Right cardiac atrium (tissue), 5 donors: ENCODE data around the gene OSBPL3. TPM values are rescaled to one million over a fixed set of nuclear protein-coding genes. Genes with fewer than 3 reads are reported as not detected.

ENCODE experiments used
- ATAC-seq, 2 donors: fragments of 200-7000 bp; cut with Tn5 transposase; one replicate each; pipeline versions ENCODE4 v1.8.0 to v1.9.1; 2020; ENCODE audit warnings: moderate library complexity in 2 of 2, mild to moderate bottlenecking in 1 of 2
- DNase-seq, 3 donors: peaks; one replicate each; pipeline ENCODE4 v3.0.0-alpha.2; 2020
- H3K27ac ChIP-seq: one replicate; pipeline ENCODE4 v1.5.1; 2013; ENCODE audit warnings: mild to moderate bottlenecking, low read length, control low read depth, moderate library complexity
- H3K27me3 ChIP-seq: one replicate; pipeline ENCODE4 v1.6.1; 2013; ENCODE audit not compliant: control insufficient read depth, insufficient read depth
- H3K4me1 ChIP-seq: one replicate; pipeline ENCODE4 v1.6.1; 2013; ENCODE audit warnings: low read length; ENCODE audit not compliant: control insufficient read depth, insufficient read depth
- H3K4me3 ChIP-seq: one replicate; pipeline ENCODE4 v1.5.1; 2013; ENCODE audit warnings: low read length, control low read depth
- H3K9me3 ChIP-seq: one replicate; pipeline ENCODE4 v1.6.1; 2013; ENCODE audit warnings: low read length; ENCODE audit not compliant: control insufficient read depth
- whole genome bisulfite sequencing: extraction: QIAGEN DNeasy Blood & Tissue Kit; methylation state at CpG from one replicate; pipeline ENCODE4 v1.1.7; 2013; 5-methylcytosine and 5-hydroxymethylcytosine counted together
- intact Hi-C, 4 donors: fragments of 100-400 bp; cut with DNase I; formaldehyde crosslinking; loops; one replicate each; pipeline versions ENCODE4 v1.11.0 to v1.14.0; 2022 to 2023
- polyA plus RNA-seq: library from polyadenylated mRNA; stranded (reverse); fragments of 200-250 nt; gene quantifications from one replicate; pipeline ENCODE4 v1.2.3, GENCODE V29; 2013
- total RNA-seq, 4 donors: library from RNA; stranded (reverse); fragmentation: NEBNext Ultra II Directional; extraction: Animal tissue kit (Norgen Biotek cat#: 25700); gene quantifications; one replicate each; pipeline ENCODE4 v1.2.1, GENCODE V29; 2021
- donor health status: healthy with polysubstance abuse.
- donor health status: DM: no; HTN: yes; CAD: no.
- donor health status: DM: no; HTN: no; CAD: no.
- donor health status: DM: no; HTN: yes; CAD: no; lungs with severe emphysema.
- donor health status: DM: yes; HTN: yes; CAD: no.

OSBPL3 gene
- total and polyA plus RNA-seq, 5 donors: 3.2 to 12.9 (median 9.7) TPM

GRCh38 chr7:24899161-24899560 is 80.8 kb downstream of the OSBPL3 start:
- intact Hi-C loops: loop anchor here in 1 of 4 donors (10.0 kb wide), 1 partner anchor 166 kb away; no protein-coding TSS in a partner anchor
- Histone ChIP-seq H3K4me1 (no peaks in the 10 kb centered on the region), H3K4me3 (no peak overlapping the region), H3K9me3 (no peaks in the 10 kb centered on the region), H3K27me3 (no peaks in the 10 kb centered on the region), H3K27ac (no peak overlapping the region)
- WGBS: 95% methylated on average over 1 of the region's 1 CpG
- no peak for DNase-seq
- ATAC-seq: no peak

- Histone ChIP-seq H3K4me1 (no peaks in the 10 kb centered on the region), H3K4me3 (no peak overlapping the region), H3K27ac (no peak overlapping the region), H3K27me3 (no peaks in the 10 kb centered on the region), H3K9me3 (no peaks in the 10 kb centered on the region)
- DNase-seq (no peak), ATAC-seq (no peak)
- intact Hi-C loops: loop anchor here in 1 of 4 donors (10.0 kb wide), 1 partner anchor 166 kb away; no protein-coding TSS in a partner anchor
- 91% methylated on average over 4 of the region's 4 CpGs for WGBS
These were observed 81.3 kb downstream of the OSBPL3 start for GRCh38 chr7:24898691-24899090.

- Histone ChIP-seq H3K9me3 (no peaks in the 10 kb centered on the region), H3K4me1 (no peaks in the 10 kb centered on the region), H3K27me3 (no peaks in the 10 kb centered on the region), H3K4me3 (no peak overlapping the region), H3K27ac (no peak overlapping the region)
- DNase-seq: no peak
- WGBS: 63% methylated on average over 4 of the region's 4 CpGs
- ATAC-seq: no peak
- intact Hi-C loops: loop anchor here in 1 of 4 donors (10.0 kb wide), 1 partner anchor 169 kb away; no protein-coding TSS in a partner anchor
These were observed 83.9 kb downstream of the OSBPL3 start for GRCh38 chr7:24896031-24896501.

GRCh38 chr7:24894429-24895221 is 85.4 kb downstream of the OSBPL3 start:
- Histone ChIP-seq H3K4me1 (no peaks in the 10 kb centered on the region), H3K4me3 (no peak overlapping the region), H3K27me3 (no peaks in the 10 kb centered on the region), H3K9me3 (no peaks in the 10 kb centered on the region), H3K27ac (no peak overlapping the region)
- WGBS: 64% methylated on average over 7 of the region's 7 CpGs
- intact Hi-C loops: loop anchor here in 1 of 4 donors (10.0 kb wide), 1 partner anchor 170 kb away; no protein-coding TSS in a partner anchor
- peak; percentile 55 to 73 for ATAC-seq
- peak in 1 of 3 donors; percentile 50 for DNase-seq

- intact Hi-C loops: loop anchor here in 1 of 4 donors (10.0 kb wide), 1 partner anchor 173 kb away; no protein-coding TSS in a partner anchor
These were observed 88.7 kb downstream of the OSBPL3 start for GRCh38 chr7:24891311-24891735.

GRCh38 chr7:24889611-24890010 is 90.4 kb downstream of the OSBPL3 start:
- ATAC-seq (no peak), DNase-seq (no peak)
- WGBS: 86% methylated on average over 1 of the region's 1 CpG
- Histone ChIP-seq H3K9me3 (no peaks in the 10 kb centered on the region), H3K27me3 (no peaks in the 10 kb centered on the region), H3K4me1 (no peaks in the 10 kb centered on the region), H3K27ac (no peak overlapping the region), H3K4me3 (no peak overlapping the region)
- intact Hi-C loops: loop anchor here in 1 of 4 donors (10.0 kb wide), 1 partner anchor 175 kb away; no protein-coding TSS in a partner anchor

More at GRCh38 chr7:24891311-24891735, 88.7 kb downstream of the OSBPL3 start:
- Histone ChIP-seq H3K4me3 (no peak overlapping the region), H3K9me3 (no peaks in the 10 kb centered on the region), H3K27me3 (no peaks in the 10 kb centered on the region), H3K27ac (no peak overlapping the region), H3K4me1 (no peaks in the 10 kb centered on the region)
- DNase-seq: no peak
- no peak for ATAC-seq
- 43% methylated on average over 3 of the region's 3 CpGs for WGBS

- H3K27ac ChIP-seq: no peak overlapping the region
These were observed 91.3 kb downstream of the OSBPL3 start for GRCh38 chr7:24888653-24889052.

GRCh38 chr7:24885716-24886115 is 94.3 kb downstream of the OSBPL3 start:
- no peak overlapping the region for H3K4me3 ChIP-seq
- WGBS: 64% methylated on average over 1 of the region's 1 CpG
- no peak overlapping the region for H3K27ac ChIP-seq
- intact Hi-C loops: no loop called here
- no peak for DNase-seq
- ATAC-seq: no peak
- H3K4me1 ChIP-seq: no peaks in the 10 kb centered on the region
- no peaks in the 10 kb centered on the region for H3K9me3 ChIP-seq
- H3K27me3 ChIP-seq: no peaks in the 10 kb centered on the region

More at GRCh38 chr7:24888653-24889052, 91.3 kb downstream of the OSBPL3 start:
- ATAC-seq (no peak), DNase-seq (no peak)
- Histone ChIP-seq H3K27me3 (no peaks in the 10 kb centered on the region), H3K9me3 (no peaks in the 10 kb centered on the region), H3K4me1 (no peaks in the 10 kb centered on the region), H3K4me3 (no peak overlapping the region)
- intact Hi-C loops: no loop called here

GRCh38 chr7:24885305-24885704 is 94.7 kb downstream of the OSBPL3 start:
- DNase-seq (no peak), ATAC-seq (no peak)
- Histone ChIP-seq H3K4me1 (no peaks in the 10 kb centered on the region), H3K27ac (no peak overlapping the region), H3K4me3 (no peak overlapping the region), H3K9me3 (no peaks in the 10 kb centered on the region), H3K27me3 (no peaks in the 10 kb centered on the region)
- 95% methylated on average over 2 of the region's 2 CpGs for WGBS
- intact Hi-C loops: no loop called here

- WGBS: 85% methylated on average over 6 of the region's 6 CpGs
- H3K4me3 ChIP-seq: no peak overlapping the region
- ATAC-seq (no peak), DNase-seq (no peak)
- H3K27ac ChIP-seq: no peak overlapping the region
- no peaks in the 10 kb centered on the region for H3K27me3 ChIP-seq
- intact Hi-C loops: no loop called here
- H3K9me3 ChIP-seq: no peaks in the 10 kb centered on the region
- no peaks in the 10 kb centered on the region for H3K4me1 ChIP-seq
These were observed 95.6 kb downstream of the OSBPL3 start for GRCh38 chr7:24884401-24884800.

GRCh38 chr7:24883622-24884013 is 96.4 kb downstream of the OSBPL3 start:
- Histone ChIP-seq H3K4me3 (no peak overlapping the region), H3K9me3 (no peaks in the 10 kb centered on the region), H3K27ac (no peak overlapping the region), H3K4me1 (no peaks in the 10 kb centered on the region), H3K27me3 (no peaks in the 10 kb centered on the region)
- intact Hi-C loops: no loop called here
- DNase-seq: no peak
- WGBS: 69% methylated on average over 1 of the region's 1 CpG
- ATAC-seq: no peak
